RWPE2 (cell line): ENCODE results near the gene NACAD.

Experiments used
- ATAC-seq: fragments of 200-7000 bp; cut with Tn5 transposase; 3 replicates; pipeline ENCODE4 v1.9.1; 2021; ENCODE audit warnings: low read depth
- DNase-seq: peaks from one replicate; pipeline ENCODE4 v3.0.0-alpha.2; 2020; ENCODE audit warnings: low spot score
- H3K27ac ChIP-seq: fragments of 450-650 bp; 2 replicates; pipeline ENCODE4 v1.5.1; 2017; ENCODE audit warnings: mild to moderate bottlenecking; ENCODE audit not compliant: poor library complexity, severe bottlenecking
- H3K27me3 ChIP-seq: fragments of 250-450 bp; sonication (Bioruptor Pico); 2 replicates; pipeline ENCODE4 v1.5.1; 2021; ENCODE audit warnings: mild to moderate bottlenecking, moderate library complexity; ENCODE audit not compliant: insufficient read depth, poor library complexity, severe bottlenecking
- H3K36me3 ChIP-seq: fragments of 250-450 bp; sonication (Bioruptor Pico); 2 replicates; pipeline ENCODE4 v1.5.1; 2020; ENCODE audit warnings: low read depth, mild to moderate bottlenecking, moderate library complexity
- H3K4me1 ChIP-seq: fragments of 250-450 bp; sonication (Bioruptor Pico); 2 replicates; pipeline ENCODE4 v1.5.1; 2021; ENCODE audit warnings: mild to moderate bottlenecking, moderate library complexity; ENCODE audit not compliant: insufficient read depth, poor library complexity, severe bottlenecking
- H3K4me3 ChIP-seq: fragments of 250-450 bp; sonication (Bioruptor Pico); 2 replicates; pipeline ENCODE4 v1.5.1; 2021; ENCODE audit warnings: mild to moderate bottlenecking, moderate library complexity; ENCODE audit not compliant: severe bottlenecking
- H3K9me3 ChIP-seq: fragments of 250-450 bp; sonication (Bioruptor Pico); 2 replicates; pipeline ENCODE4 v1.5.1; 2021; ENCODE audit warnings: mild to moderate bottlenecking, moderate library complexity; ENCODE audit not compliant: severe bottlenecking
- CTCF ChIP-seq: fragments of 450-650 bp; IDR thresholded peaks from one replicate; pipeline ENCODE4 v1.5.1; 2017; ENCODE audit warnings: mild to moderate bottlenecking, moderate library complexity; ENCODE audit not compliant: poor library complexity, severe bottlenecking

Gene NACAD

GRCh38 chr7:45033931-45034290 lies 54.9 kb downstream of the NACAD start:
- no peaks in the 10 kb centered on the region for H3K9me3 ChIP-seq
- peak; percentile 70 for DNase-seq
- peak overlapping the region; percentile 74 for H3K27ac ChIP-seq

GRCh38 chr7:45033261-45033930 lies 55.4 kb downstream of the NACAD start:
- no peaks in the 10 kb centered on the region for H3K9me3 ChIP-seq
- peaks cover 8% of the 10 kb centered on the region for H3K36me3 ChIP-seq
- no peaks in the 10 kb centered on the region for H3K27me3 ChIP-seq
- DNase-seq (no peak), ATAC-seq (peak; percentile 57)
- TF ChIP-seq CTCF, result no peak
- peak overlapping the region; percentile 74 for H3K27ac ChIP-seq
- H3K4me1 ChIP-seq, result peaks cover 20% of the 10 kb centered on the region
- no peak overlapping the region for H3K4me3 ChIP-seq

More at GRCh38 chr7:45033931-45034290, 54.9 kb downstream of the NACAD start:
- Histone ChIP-seq H3K36me3 (peaks cover 13% of the 10 kb centered on the region), H3K27me3 (no peaks in the 10 kb centered on the region), H3K4me3 (no peak overlapping the region), H3K4me1 (peaks cover 20% of the 10 kb centered on the region)
- peak; percentile 86 for ATAC-seq
- TF ChIP-seq CTCF, result no peak

- Histone ChIP-seq H3K27me3 (no peaks in the 10 kb centered on the region), H3K27ac (peak overlapping the region; percentile 74), H3K9me3 (no peaks in the 10 kb centered on the region), H3K36me3 (peaks cover 7% of the 10 kb centered on the region), H3K4me3 (no peak overlapping the region), H3K4me1 (peaks cover 21% of the 10 kb centered on the region)
- TF ChIP-seq CTCF, result no peak
- DNase-seq, result no peak
- ATAC-seq, result no peak
Observed at GRCh38 chr7:45032421-45032820, 56.3 kb downstream of the NACAD start.

GRCh38 chr7:45031829-45032228 lies 56.9 kb downstream of the NACAD start:
- DNase-seq, result no peak
- H3K9me3 ChIP-seq, result no peaks in the 10 kb centered on the region
- peaks cover 10% of the 10 kb centered on the region for H3K36me3 ChIP-seq
- no peaks in the 10 kb centered on the region for H3K27me3 ChIP-seq
- H3K4me3 ChIP-seq, result no peak overlapping the region
- H3K4me1 ChIP-seq, result peaks cover 27% of the 10 kb centered on the region
- TF ChIP-seq CTCF, result no peak
- peak overlapping the region; percentile 74 for H3K27ac ChIP-seq
- ATAC-seq, result no peak
